ENCODE results near the gene NUP214.
A peak's percentile ranks its signal among the peaks of the same experiment; 100 is the strongest.

NUP214 gene

DNA sequence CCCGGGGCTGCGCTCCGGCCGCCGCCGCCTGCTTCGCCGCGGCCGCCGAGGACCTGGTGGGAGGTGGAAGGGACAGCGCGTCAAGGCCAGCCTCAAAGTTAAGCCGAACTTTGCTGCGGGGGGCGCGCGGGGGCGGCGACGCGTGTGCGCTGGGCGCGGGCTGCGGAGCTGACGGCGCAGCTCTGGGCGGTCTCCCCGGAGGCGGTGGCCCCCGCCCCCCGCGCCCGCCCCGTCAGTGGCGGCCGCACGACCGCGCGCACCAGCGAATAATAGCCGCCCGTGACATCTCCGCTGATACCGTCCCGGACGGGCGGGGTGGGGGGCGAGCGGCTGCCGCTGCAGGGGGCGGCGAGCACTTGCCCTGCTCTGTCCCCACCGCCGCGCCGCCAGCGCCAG lies 151.5 kb downstream of the NUP214 start:
- Histone ChIP-seq H3K27ac (ENCODE audit: low read length) (0 out of 2 replicates have a peak overlapping the region, but pooled peaks have one; percentile 33), H3K79me2 (ENCODE audit: low read length) (peaks cover 48% of the 10 kb centered on the region), H3K4me3 (ENCODE audit: low read length) (peak overlapping the region; percentile 85), H4K20me1 (ENCODE audit: insufficient read depth, low read length) (no peaks in the 10 kb centered on the region), H3K27me3 (ENCODE audit: low read depth, low read length) (peaks cover 3% of the 10 kb centered on the region; the same call in 1 of the 2 replicates), H3K4me2 (ENCODE audit: low read length) (peak overlapping the region; percentile 97), H2AFZ (ENCODE audit: low read depth, low read length) (no peak overlapping the region), H3K4me1 (ENCODE audit: low read length) (peaks cover 35% of the 10 kb centered on the region), H3K9ac (ENCODE audit: low read length) (peak overlapping the region; percentile 97), H3K36me3 (replicated peaks; ENCODE audit: low read depth, low read length) (peaks cover 3% of the 10 kb centered on the region), H3K9me3 (ENCODE audit: insufficient read depth, low read length) (no peaks in the 10 kb centered on the region)
- TF ChIP-seq, protein P1, sequence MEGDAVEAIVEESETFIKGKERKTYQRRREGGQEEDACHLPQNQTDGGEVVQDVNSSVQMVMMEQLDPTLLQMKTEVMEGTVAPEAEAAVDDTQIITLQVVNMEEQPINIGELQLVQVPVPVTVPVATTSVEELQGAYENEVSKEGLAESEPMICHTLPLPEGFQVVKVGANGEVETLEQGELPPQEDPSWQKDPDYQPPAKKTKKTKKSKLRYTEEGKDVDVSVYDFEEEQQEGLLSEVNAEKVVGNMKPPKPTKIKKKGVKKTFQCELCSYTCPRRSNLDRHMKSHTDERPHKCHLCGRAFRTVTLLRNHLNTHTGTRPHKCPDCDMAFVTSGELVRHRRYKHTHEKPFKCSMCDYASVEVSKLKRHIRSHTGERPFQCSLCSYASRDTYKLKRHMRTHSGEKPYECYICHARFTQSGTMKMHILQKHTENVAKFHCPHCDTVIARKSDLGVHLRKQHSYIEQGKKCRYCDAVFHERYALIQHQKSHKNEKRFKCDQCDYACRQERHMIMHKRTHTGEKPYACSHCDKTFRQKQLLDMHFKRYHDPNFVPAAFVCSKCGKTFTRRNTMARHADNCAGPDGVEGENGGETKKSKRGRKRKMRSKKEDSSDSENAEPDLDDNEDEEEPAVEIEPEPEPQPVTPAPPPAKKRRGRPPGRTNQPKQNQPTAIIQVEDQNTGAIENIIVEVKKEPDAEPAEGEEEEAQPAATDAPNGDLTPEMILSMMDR (IDR thresholded peaks at IDR 0.05; ENCODE audit: low read depth, low read length) = no peak
- no peak for TF ChIP-seq EZH2phosphoT487 (IDR thresholded peaks at IDR 0.05; ENCODE audit: low read depth)

DNA sequence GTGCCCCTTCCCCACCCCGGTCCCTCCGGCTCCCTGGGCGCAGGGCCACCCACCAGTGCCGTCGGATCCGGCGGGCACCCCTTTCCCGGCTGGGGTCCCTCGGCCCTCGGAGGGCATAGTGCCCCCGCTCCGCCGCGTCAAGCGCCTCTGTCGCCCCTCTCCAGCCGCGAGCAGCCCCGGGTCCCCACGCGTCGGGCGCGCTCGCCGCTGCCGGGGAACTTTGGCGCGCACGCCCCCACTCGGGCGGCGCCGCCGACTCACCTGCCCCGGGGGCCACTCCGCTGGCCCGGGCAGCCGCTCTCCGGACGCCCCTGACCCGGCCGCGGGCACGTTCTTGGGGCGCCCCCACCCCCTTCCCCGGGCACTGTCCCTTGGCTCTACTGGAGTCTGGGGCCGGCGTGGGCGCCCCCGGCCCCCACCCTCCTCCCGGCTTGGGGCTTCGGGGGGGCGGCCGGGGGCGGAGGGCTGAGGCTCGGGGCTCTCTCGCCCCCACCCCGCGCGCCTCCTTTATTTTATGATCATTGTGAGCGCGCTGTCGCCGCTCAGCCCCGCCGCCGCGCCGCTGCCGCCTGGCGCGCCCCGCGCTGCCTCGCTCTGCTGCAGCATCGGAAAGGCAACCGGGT lies 152.0 kb downstream of the NUP214 start:
- H3K27me3 ChIP-seq (ENCODE audit: low read depth, low read length) = peaks cover 3% of the 10 kb centered on the region; the same call in 1 of the 2 replicates
- peaks cover 43% of the 10 kb centered on the region for H3K79me2 ChIP-seq (ENCODE audit: low read length)
- TF ChIP-seq EZH2phosphoT487 (IDR thresholded peaks at IDR 0.05; ENCODE audit: low read depth) = no peak
- TF ChIP-seq, protein P1 (IDR thresholded peaks at IDR 0.05; ENCODE audit: low read depth, low read length) = peak; percentile 21; the same call in 1 of the 2 replicates
- peak overlapping the region; percentile 97 for H3K4me2 ChIP-seq (ENCODE audit: low read length)
- peaks cover 30% of the 10 kb centered on the region for H3K4me1 ChIP-seq (ENCODE audit: low read length)
- H4K20me1 ChIP-seq (ENCODE audit: insufficient read depth, low read length) = no peaks in the 10 kb centered on the region
- H3K9ac ChIP-seq (ENCODE audit: low read length) = peak overlapping the region; percentile 97
- no peaks in the 10 kb centered on the region for H3K36me3 ChIP-seq (replicated peaks; ENCODE audit: low read depth, low read length)
- H3K4me3 ChIP-seq (ENCODE audit: low read length) = peak overlapping the region; percentile 85
- no peaks in the 10 kb centered on the region for H3K9me3 ChIP-seq (ENCODE audit: insufficient read depth, low read length)
- peak overlapping the region; percentile 33 for H3K27ac ChIP-seq (ENCODE audit: low read length)
- no peak overlapping the region for H2AFZ ChIP-seq (ENCODE audit: low read depth, low read length)

DNA sequence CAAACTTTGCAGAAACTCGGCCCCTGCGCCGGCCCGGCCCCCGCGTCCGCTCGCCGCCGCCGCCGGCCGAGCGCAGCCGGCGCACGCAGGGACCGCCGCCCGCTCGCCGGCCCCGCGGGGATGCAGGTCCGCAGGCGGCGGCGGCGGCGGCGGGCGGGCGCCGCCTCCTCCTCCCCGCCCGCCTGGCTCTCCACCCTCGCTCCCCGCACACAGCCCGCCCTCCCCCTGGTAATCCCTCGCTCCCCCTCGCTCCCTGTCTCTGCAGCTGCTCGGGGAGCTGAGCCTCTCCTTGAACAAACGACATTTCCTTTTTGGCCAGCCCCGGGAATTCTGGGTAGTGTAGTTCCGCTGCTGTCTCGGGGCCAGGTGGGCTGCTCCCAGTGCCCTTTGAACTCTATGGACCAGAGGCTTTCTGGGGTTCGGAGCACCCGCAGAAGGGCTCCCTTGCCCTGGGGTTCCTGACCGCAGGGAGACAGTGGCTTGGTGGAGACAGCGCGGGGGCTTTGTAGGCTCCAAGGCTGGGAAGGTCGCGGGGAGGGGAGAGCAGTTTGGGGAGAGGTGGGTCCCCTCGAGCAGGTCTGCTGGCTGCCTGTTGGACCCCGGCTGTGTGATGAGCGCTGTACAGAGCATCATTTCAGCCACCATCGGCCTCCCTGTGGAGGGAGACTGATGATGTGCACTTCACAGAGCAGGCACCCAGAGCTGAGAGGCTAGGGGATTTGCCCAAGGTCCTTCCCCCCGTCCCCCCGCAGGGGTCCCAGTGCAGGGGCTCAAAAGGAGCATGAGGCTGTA lies 152.7 kb downstream of the NUP214 start:
- Histone ChIP-seq H3K4me2 (ENCODE audit: low read length) (peak overlapping the region; percentile 97), H3K4me3 (ENCODE audit: low read length) (peak overlapping the region; percentile 85), H3K36me3 (replicated peaks; ENCODE audit: low read depth, low read length) (no peaks in the 10 kb centered on the region), H3K9me3 (ENCODE audit: insufficient read depth, low read length) (no peaks in the 10 kb centered on the region), H3K9ac (ENCODE audit: low read length) (peak overlapping the region; percentile 97), H3K27ac (ENCODE audit: low read length) (no peak overlapping the region), H3K4me1 (ENCODE audit: low read length) (peaks cover 25% of the 10 kb centered on the region), H3K79me2 (ENCODE audit: low read length) (peaks cover 36% of the 10 kb centered on the region), H4K20me1 (ENCODE audit: insufficient read depth, low read length) (no peaks in the 10 kb centered on the region), H3K27me3 (ENCODE audit: low read depth, low read length) (peaks cover 3% of the 10 kb centered on the region; the same call in 1 of the 2 replicates), H2AFZ (ENCODE audit: low read depth, low read length) (peak overlapping the region; percentile 72)
- TF ChIP-seq, protein P1 (IDR thresholded peaks at IDR 0.05; ENCODE audit: low read depth, low read length) = no peak
- TF ChIP-seq EZH2phosphoT487 (IDR thresholded peaks at IDR 0.05; ENCODE audit: low read depth) = no peak

DNA sequence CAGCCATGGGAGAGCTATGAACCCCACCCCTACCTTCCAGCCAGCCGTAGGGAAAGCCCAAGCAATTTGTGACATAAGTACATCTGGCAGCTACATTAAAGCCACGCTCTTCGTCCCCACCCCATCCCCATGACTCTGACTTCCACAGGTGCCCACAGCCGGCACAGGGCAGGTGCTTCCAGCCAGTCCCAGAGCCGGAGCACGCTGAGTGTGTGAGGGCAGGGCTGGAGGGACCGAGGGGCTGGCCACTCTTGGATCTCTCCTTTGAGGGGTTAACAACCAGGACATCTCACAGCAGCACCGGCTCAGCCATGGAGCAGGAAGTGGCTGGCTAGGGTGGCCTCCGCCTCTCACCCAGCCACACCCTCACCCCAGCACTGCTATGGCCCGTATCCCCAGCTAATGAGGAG lies 153.3 kb downstream of the NUP214 start:
- Histone ChIP-seq H3K36me3 (replicated peaks; ENCODE audit: low read depth, low read length) (no peaks in the 10 kb centered on the region), H3K4me3 (ENCODE audit: low read length) (peak overlapping the region; percentile 85; the same call in 1 of the 2 replicates), H3K27me3 (ENCODE audit: low read depth, low read length) (peaks cover 3% of the 10 kb centered on the region; the same call in 1 of the 2 replicates), H3K27ac (ENCODE audit: low read length) (no peak overlapping the region), H3K9me3 (ENCODE audit: insufficient read depth, low read length) (no peaks in the 10 kb centered on the region), H4K20me1 (ENCODE audit: insufficient read depth, low read length) (no peaks in the 10 kb centered on the region), H3K79me2 (ENCODE audit: low read length) (peaks cover 30% of the 10 kb centered on the region), H3K4me1 (ENCODE audit: low read length) (peaks cover 19% of the 10 kb centered on the region), H2AFZ (ENCODE audit: low read depth, low read length) (peak overlapping the region; percentile 72), H3K4me2 (ENCODE audit: low read length) (peak overlapping the region; percentile 23), H3K9ac (ENCODE audit: low read length) (no peak overlapping the region)
- TF ChIP-seq, protein P1 (IDR thresholded peaks at IDR 0.05; ENCODE audit: low read depth, low read length) = no peak
- TF ChIP-seq EZH2phosphoT487 (IDR thresholded peaks at IDR 0.05; ENCODE audit: low read depth) = no peak
